Gastrocnemius medialis (tissue), 4 donors: ENCODE data around the gene IDH1. TPM values are rescaled to one million over a fixed set of nuclear protein-coding genes. Genes with fewer than 3 reads are reported as not detected.

Experiments
- ATAC-seq, 2 donors: fragments of 150-250 bp; one replicate each; pipeline ENCODE4 v1.9.1; 2016
- DNase-seq, 2 donors: peaks; one replicate each; pipeline ENCODE4 v3.0.0-alpha.2; 2019
- H3K27ac ChIP-seq, 4 donors: fragments of 200-600 bp; sonication (generic); 1 replicate in 1 of 4; 2 replicates in 3 of 4; pipeline ENCODE4 v1.5.1; 2016 to 2018; ENCODE audit warnings: mild to moderate bottlenecking in 2 of 4, moderate library complexity in 1 of 4
- H3K27me3 ChIP-seq, 3 donors: fragments of 200-600 bp; sonication (generic) in 2 of 3; 1 replicate in 1 of 3; 2 replicates in 2 of 3; pipeline versions ENCODE4 v1.5.1 to v1.6.0; 2016 to 2019; ENCODE audit warnings: mild to moderate bottlenecking in 1 of 3, moderate library complexity in 1 of 3
- H3K36me3 ChIP-seq, 2 donors: fragments of 200-600 bp; sonication (generic) in 1 of 2; one replicate each; pipeline ENCODE4 v1.5.1; 2017 to 2018
- H3K4me1 ChIP-seq, 2 donors: fragments of 200-600 bp; sonication (generic) in 1 of 2; one replicate each; pipeline ENCODE4 v1.5.1; 2016 to 2017; ENCODE audit warnings: mild to moderate bottlenecking in 2 of 2
- H3K4me3 ChIP-seq, 4 donors: fragments of 200-600 bp; sonication (generic) in 3 of 4; 1 replicate in 1 of 4; 2 replicates in 3 of 4; pipeline ENCODE4 v1.5.1; 2016 to 2019; ENCODE audit warnings: mild to moderate bottlenecking in 2 of 4
- H3K9me3 ChIP-seq, 3 donors: fragments of 200-600 bp; sonication (generic) in 2 of 3; 1 replicate in 1 of 3; 2 replicates in 2 of 3; pipeline ENCODE4 v1.5.1; 2016 to 2019
- CTCF ChIP-seq, 5 experiments: fragments of 450-650 bp in 3 of 5; fragments of 200-600 bp in 2 of 5; sonication (generic) in 2 of 5; IDR thresholded peaks in 4 of 5; conservative IDR thresholded peaks in 1 of 5; 1 replicate in 4 of 5; 2 replicates in 1 of 5; pipeline ENCODE4 v1.5.1; 2016 to 2019; ENCODE audit warnings: antibody characterized with exemption in 5 of 5, mild to moderate bottlenecking in 3 of 5, moderate library complexity in 3 of 5
- POLR2A ChIP-seq, 2 donors: fragments of 450-650 bp; IDR thresholded peaks; one replicate each; pipeline ENCODE4 v1.6.1; 2017; ENCODE audit warnings: antibody characterized with exemption in 2 of 2, mild to moderate bottlenecking in 2 of 2, moderate library complexity in 2 of 2
- in situ Hi-C, 4 donors: fragments of 200-750 bp; cut with MboI; loops; one replicate each; pipeline versions ENCODE4 v1.15.0 to v1.8.0; 2017; ENCODE audit warnings: low sequenced_read_pairs in 4 of 4
- intact Hi-C: fragments of 100-400 bp; cut with DNase I; formaldehyde crosslinking; loops from one replicate; pipeline ENCODE4 v1.15.1; 2023; ENCODE audit warnings: low total_unique reads
- total RNA-seq, 4 donors: library from RNA; depleted of rRNA; stranded (reverse); fragments of >200 nt; gene quantifications; one replicate each; pipeline versions ENCODE4 v1.1.0 to v1.2.3, GENCODE V29; 2016

IDH1 gene
- total RNA-seq, 4 donors from 2014 or later: 11.2 to 39.0 (median 15.0) TPM

- no peaks in the 10 kb centered on the region for H3K27me3 ChIP-seq
- no peak overlapping the region for H3K4me3 ChIP-seq
- ATAC-seq: no peak
- no peaks in the 10 kb centered on the region for H3K9me3 ChIP-seq
- no peak for DNase-seq
- in situ Hi-C loops: no loop called here
- TF ChIP-seq CTCF (IDR thresholded peaks at IDR 0.05 in 4 of 5, conservative IDR thresholded peaks at IDR 0.05 in 1 of 5) (no peak), POLR2A (IDR thresholded peaks at IDR 0.05) (no peak)
- intact Hi-C loops: no loop called here
- H3K4me1 ChIP-seq: no peaks in the 10 kb centered on the region
- no peaks in the 10 kb centered on the region for H3K36me3 ChIP-seq
- no peak overlapping the region for H3K27ac ChIP-seq
These were observed 44.0 kb downstream of the IDH1 start for GRCh38 chr2:208210688-208211451.

DNA sequence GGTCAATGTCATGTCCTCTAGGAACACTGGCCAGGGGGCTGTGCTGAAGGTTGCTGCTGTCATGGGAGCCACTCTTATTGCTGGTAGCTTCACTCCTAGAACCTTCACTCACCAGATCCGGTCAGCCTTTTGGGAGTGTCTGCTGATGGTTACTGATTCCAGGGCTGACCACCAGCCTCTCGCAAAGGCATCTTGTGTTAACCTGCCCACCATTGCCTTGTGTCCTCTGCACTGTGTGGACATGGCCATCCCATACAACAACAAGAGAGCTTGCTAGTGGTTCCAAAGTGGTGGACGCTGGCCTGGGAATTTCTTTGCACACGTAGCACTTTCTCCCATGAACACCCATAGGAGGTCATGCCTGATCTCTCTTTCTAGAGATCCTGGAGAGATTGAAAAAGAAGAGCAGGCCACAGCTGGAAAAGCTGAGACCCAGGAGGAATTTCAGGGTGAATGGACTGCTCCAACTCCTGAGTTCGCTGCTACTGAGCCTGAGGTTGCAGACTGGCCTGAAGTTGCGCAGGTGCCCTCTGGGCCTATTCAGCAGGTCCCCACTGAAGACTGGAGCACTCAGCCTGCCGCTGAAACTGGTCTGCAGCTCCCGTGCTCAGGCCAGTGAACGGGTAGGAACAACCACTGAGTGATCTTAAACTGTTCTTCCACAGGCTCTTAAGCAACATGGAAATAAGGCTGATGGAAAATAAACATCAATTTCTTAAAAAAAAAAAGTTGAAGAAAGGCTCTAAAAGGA lies 46.4 kb downstream of the IDH1 start:
- TF ChIP-seq POLR2A (IDR thresholded peaks at IDR 0.05): no peak
- TF ChIP-seq CTCF (IDR thresholded peaks at IDR 0.05 in 4 of 5, conservative IDR thresholded peaks at IDR 0.05 in 1 of 5): no peak
- intact Hi-C loops (no loop called here), in situ Hi-C loops (no loop called here)
- no peaks in the 10 kb centered on the region for H3K9me3 ChIP-seq
- H3K36me3 ChIP-seq: no peaks in the 10 kb centered on the region
- no peak overlapping the region for H3K27ac ChIP-seq
- H3K27me3 ChIP-seq: no peaks in the 10 kb centered on the region
- ATAC-seq (no peak), DNase-seq (no peak)
- H3K4me3 ChIP-seq: no peak overlapping the region
- no peaks in the 10 kb centered on the region for H3K4me1 ChIP-seq

DNA sequence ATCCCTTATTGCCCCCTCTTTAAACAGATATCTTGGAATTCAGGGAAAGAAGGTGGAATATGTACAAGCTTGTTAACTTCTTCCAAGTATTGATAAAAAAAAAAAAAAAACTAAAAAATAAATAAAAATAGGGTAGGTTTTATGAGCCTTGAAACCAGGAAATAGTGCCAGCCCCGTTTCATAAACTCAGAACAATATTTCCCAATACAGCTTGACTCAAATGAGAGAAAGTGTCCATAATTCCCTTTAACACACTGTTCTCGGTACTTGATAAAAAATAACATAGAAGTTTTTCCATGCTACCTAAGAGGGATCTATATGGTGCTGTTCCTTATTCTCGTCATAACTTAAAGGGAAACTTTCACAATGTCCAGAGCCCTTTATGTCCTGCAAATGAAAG lies 47.1 kb downstream of the IDH1 start:
- ATAC-seq: no peak
- DNase-seq: no peak
- Histone ChIP-seq H3K4me3 (no peak overlapping the region), H3K4me1 (no peaks in the 10 kb centered on the region), H3K36me3 (no peaks in the 10 kb centered on the region), H3K9me3 (no peaks in the 10 kb centered on the region), H3K27me3 (no peaks in the 10 kb centered on the region), H3K27ac (no peak overlapping the region)
- intact Hi-C loops (no loop called here), in situ Hi-C loops (no loop called here)
- TF ChIP-seq CTCF (IDR thresholded peaks at IDR 0.05 in 4 of 5, conservative IDR thresholded peaks at IDR 0.05 in 1 of 5) (no peak), POLR2A (IDR thresholded peaks at IDR 0.05) (no peak)

GRCh38 chr2:208204166-208204565 lies 50.7 kb downstream of the IDH1 start:
- H3K27ac ChIP-seq: no peak overlapping the region
- intact Hi-C loops: no loop called here
- ATAC-seq: no peak

More at GRCh38 chr2:208204166-208204565, 50.7 kb downstream of the IDH1 start:
- Histone ChIP-seq H3K27me3 (no peaks in the 10 kb centered on the region), H3K4me1 (no peaks in the 10 kb centered on the region), H3K9me3 (no peaks in the 10 kb centered on the region), H3K36me3 (no peaks in the 10 kb centered on the region), H3K4me3 (no peak overlapping the region)
- in situ Hi-C loops: no loop called here
- DNase-seq: no peak
- no peak for TF ChIP-seq CTCF (IDR thresholded peaks at IDR 0.05 in 4 of 5, conservative IDR thresholded peaks at IDR 0.05 in 1 of 5)
- no peak for TF ChIP-seq POLR2A (IDR thresholded peaks at IDR 0.05)
